Naive thymus-derived CD4-positive, alpha-beta T cell (primary cell): ENCODE measurements around the gene WSB1. TPM values are rescaled to one million over a fixed set of nuclear protein-coding genes. Genes with fewer than 3 reads are reported as not detected.
"Not testable (repeated sequence)": the region's sequence is repeated elsewhere in the genome, so short reads cannot be mapped to it uniquely, and the experiment has no call there.

Source experiments
- ATAC-seq: fragments of 150-1000 bp; cut with Tn5 transposase; 2 replicates; pipeline ENCODE4 v1.10.0; 2021; ENCODE audit warnings: mild to moderate bottlenecking, moderate library complexity
- CTCF ChIA-PET: fragments of 350-600 bp; sonication (Branson Sonifier 250); formaldehyde crosslinking; loops from one replicate; lab custom pipeline; 2021; ENCODE audit warnings: antibody characterized with exemption; lab: Charles Lee
- POLR2A ChIA-PET: fragments of 350-600 bp; sonication (Branson Sonifier 250); formaldehyde crosslinking; loops from one replicate; lab custom pipeline; 2021; ENCODE audit warnings: antibody characterized with exemption, inconsistent platforms; lab: Charles Lee
- DNase-seq, 9 donors: peaks; one replicate each; pipeline versions ENCODE4 v3.0.0 to v3.0.0-alpha.2; 2020 to 2022; ENCODE audit warnings: mixed read lengths in 1 of 9
- H3K27ac ChIP-seq: one replicate; pipeline ENCODE4 v1.7.0; 2013; ENCODE audit warnings: mild to moderate bottlenecking, low read depth, low read length, moderate library complexity
- H3K27me3 ChIP-seq, 2 donors: one replicate each; pipeline ENCODE4 v1.7.0; 2013; ENCODE audit warnings: low read length in 2 of 2, mild to moderate bottlenecking in 2 of 2, moderate library complexity in 2 of 2; ENCODE audit not compliant: control insufficient read depth in 2 of 2, insufficient read depth in 2 of 2
- H3K36me3 ChIP-seq, 3 experiments: 1 replicate in 2 of 3; 2 replicates in 1 of 3; pipeline ENCODE4 v1.7.0; 2013; ENCODE audit warnings: low read length in 3 of 3, mild to moderate bottlenecking in 3 of 3, moderate library complexity in 1 of 3; ENCODE audit not compliant: insufficient read depth in 3 of 3, control insufficient read depth in 2 of 3
- H3K4me1 ChIP-seq, 2 donors: one replicate each; pipeline ENCODE4 v1.7.0; 2013; ENCODE audit warnings: low read length in 2 of 2, mild to moderate bottlenecking in 2 of 2, moderate library complexity in 1 of 2; ENCODE audit not compliant: control insufficient read depth in 2 of 2, insufficient read depth in 2 of 2
- H3K4me3 ChIP-seq: 2 replicates; pipeline ENCODE4 v1.7.0; 2013; ENCODE audit warnings: mild to moderate bottlenecking, low read length
- H3K9me3 ChIP-seq, 3 experiments: 1 replicate in 2 of 3; 2 replicates in 1 of 3; pipeline ENCODE4 v1.7.0; 2013; ENCODE audit warnings: low read length in 3 of 3; ENCODE audit not compliant: control insufficient read depth in 2 of 3
- H3K27ac Mint-ChIP-seq, 9 donors: one replicate each; pipeline ENCODE4 v1.8.0; 2020 to 2022; ENCODE audit warnings: mixed read lengths in 9 of 9, mild to moderate bottlenecking in 8 of 9, moderate library complexity in 5 of 9, inconsistent platforms in 2 of 9
- H3K27me3 Mint-ChIP-seq, 5 donors: one replicate each; pipeline ENCODE4 v1.8.0; 2021 to 2022; ENCODE audit warnings: mixed read lengths in 5 of 5, mild to moderate bottlenecking in 1 of 5
- H3K36me3 Mint-ChIP-seq, 5 donors: one replicate each; pipeline ENCODE4 v1.8.0; 2020 to 2022; ENCODE audit warnings: mixed read lengths in 5 of 5, mild to moderate bottlenecking in 3 of 5, inconsistent platforms in 1 of 5
- H3K4me1 Mint-ChIP-seq, 7 donors: one replicate each; pipeline ENCODE4 v1.8.0; 2020 to 2022; ENCODE audit warnings: mixed read lengths in 7 of 7, mild to moderate bottlenecking in 3 of 7, inconsistent platforms in 1 of 7
- H3K4me3 Mint-ChIP-seq, 10 donors: one replicate each; pipeline ENCODE4 v1.8.0; 2020 to 2022; ENCODE audit warnings: mild to moderate bottlenecking in 10 of 10, mixed read lengths in 10 of 10, moderate library complexity in 6 of 10, inconsistent platforms in 2 of 10
- H3K9me3 Mint-ChIP-seq, 11 donors: one replicate each; pipeline ENCODE4 v1.8.0; 2020 to 2022; ENCODE audit warnings: mixed read lengths in 11 of 11, mild to moderate bottlenecking in 4 of 11, inconsistent platforms in 1 of 11, moderate library complexity in 1 of 11
- intact Hi-C, 2 donors: fragments of 100-400 bp; cut with micrococcal nuclease; formaldehyde crosslinking; loops; one replicate each; pipeline ENCODE4 v1.15.1; 2023
- polyA plus RNA-seq, 2 donors: library from polyadenylated mRNA; unstranded; fragments of 300-500 nt; fragmentation: Illumina TruSeq; gene quantifications; one replicate each; pipeline ENCODE4 v1.2.3, GENCODE V29; 2021
- total RNA-seq, 6 experiments: library from RNA in 5 of 6; stranded (reverse) in 5 of 6; gene quantifications; 1 replicate in 5 of 6; 2 replicates in 1 of 6; pipeline ENCODE4 v1.2.3 and lab custom pipeline; 2021 to 2026

WSB1 gene
- total and polyA plus RNA-seq, 7 experiments from 2014 or later: 110 to 204 (median 140) TPM

DNA sequence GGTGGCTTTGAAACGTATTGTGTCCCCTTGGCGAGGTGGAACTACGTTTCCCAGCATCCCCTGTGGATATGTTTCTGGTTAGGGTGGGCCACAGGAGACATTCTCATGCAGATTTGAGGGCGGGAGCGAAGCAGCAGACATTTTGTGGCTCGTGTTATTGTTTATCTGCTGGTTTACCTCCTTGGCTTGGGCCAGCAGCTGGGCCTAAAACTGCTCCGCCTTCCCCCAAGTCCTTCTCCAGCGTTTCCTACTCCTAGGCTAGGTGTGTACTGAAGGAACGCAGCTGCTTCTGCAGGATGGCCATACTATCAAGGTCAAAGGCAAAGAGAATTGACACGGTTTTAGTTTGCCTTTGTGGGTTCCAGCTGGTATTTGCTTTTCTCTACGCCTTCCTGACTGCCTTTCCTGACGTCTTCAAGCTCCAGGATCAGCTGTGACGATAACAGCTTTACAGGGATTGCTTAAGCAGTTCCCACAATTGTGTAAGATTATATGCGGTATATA, 17.2 kb upstream of the WSB1 start:
- Mint-ChIP-seq H3K4me1 (no peaks in the 10 kb centered on the region), H3K9me3 (no peaks in the 10 kb centered on the region), H3K27ac (no peak overlapping the region), H3K27me3 (peaks cover 0 to 3% (median 0%) of the 10 kb centered on the region in 5 donors), H3K36me3 (no peaks in the 10 kb centered on the region), H3K4me3 (no peak overlapping the region)
- H3K9me3 ChIP-seq: no peaks in the 10 kb centered on the region
- ATAC-seq (no peak), DNase-seq (no peak)
- CTCF ChIA-PET: no interaction called here
- no peaks in the 10 kb centered on the region for H3K27me3 ChIP-seq
- H3K4me1 ChIP-seq: no peaks in the 10 kb centered on the region
- H3K27ac ChIP-seq: no peak overlapping the region
- intact Hi-C loops: no loop called here
- H3K4me3 ChIP-seq: no peak overlapping the region
- no peaks in the 10 kb centered on the region for H3K36me3 ChIP-seq
- POLR2A ChIA-PET: no interaction called here

DNA sequence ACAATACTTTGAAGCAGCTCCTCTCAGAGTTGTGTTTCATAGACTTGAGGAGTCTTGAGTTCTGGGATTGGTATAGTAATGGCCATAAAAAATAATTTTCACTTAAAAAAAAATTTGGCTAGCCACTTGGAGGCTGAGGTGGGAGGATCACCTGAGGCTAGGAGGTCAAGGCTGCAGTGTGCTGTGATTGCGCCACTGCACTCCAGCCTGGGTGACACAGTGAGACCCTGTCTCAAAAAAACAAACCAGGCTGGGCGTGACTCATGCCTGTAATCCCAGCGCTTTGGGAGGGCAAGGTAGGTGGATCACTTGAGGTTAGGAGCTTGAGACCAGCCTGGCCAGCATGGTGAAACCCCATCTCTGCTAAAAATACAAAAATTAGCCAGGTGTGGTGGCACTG, 14.8 kb upstream of the WSB1 start:
- H3K4me1 ChIP-seq, POLR2A ChIA-PET, H3K4me3 Mint-ChIP-seq, H3K36me3 Mint-ChIP-seq, ATAC-seq, H3K4me3 ChIP-seq, intact Hi-C loops, H3K27me3 ChIP-seq, H3K27ac ChIP-seq, H3K27ac Mint-ChIP-seq, H3K4me1 Mint-ChIP-seq, H3K27me3 Mint-ChIP-seq, H3K36me3 ChIP-seq, CTCF ChIA-PET, H3K9me3 ChIP-seq, H3K9me3 Mint-ChIP-seq, DNase-seq: not testable (repeated sequence)

DNA sequence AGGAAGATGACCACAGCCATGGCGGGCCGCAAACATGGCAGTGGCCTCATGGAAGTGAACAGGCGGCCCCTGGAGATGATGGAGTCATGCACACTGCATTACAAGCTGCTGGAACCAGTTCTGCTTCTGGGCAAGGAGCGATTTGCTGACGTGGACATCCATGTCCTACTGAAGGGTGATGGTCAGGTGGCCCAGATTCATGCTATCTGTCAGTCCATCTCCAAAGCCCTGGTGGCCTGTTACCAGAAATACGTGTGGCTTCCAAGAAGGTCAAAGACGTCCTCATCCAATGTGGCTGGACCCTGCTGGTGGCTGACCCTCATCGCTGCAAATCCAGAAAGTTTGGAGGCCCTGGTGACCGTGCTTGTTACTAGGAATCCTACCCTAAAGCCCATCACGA, 13.4 kb upstream of the WSB1 start:
- Mint-ChIP-seq H3K4me3 (no peak overlapping the region), H3K4me1 (peaks cover 0 to 4% (median 0%) of the 10 kb centered on the region in 7 donors), H3K36me3 (no peaks in the 10 kb centered on the region), H3K27me3 (peaks cover 0 to 13% (median 3%) of the 10 kb centered on the region in 5 donors), H3K27ac (no peak overlapping the region), H3K9me3 (no peaks in the 10 kb centered on the region)
- CTCF ChIA-PET: no interaction called here
- POLR2A ChIA-PET: no interaction called here
- Histone ChIP-seq H3K27ac (no peak overlapping the region), H3K27me3 (no peaks in the 10 kb centered on the region), H3K36me3 (no peaks in the 10 kb centered on the region), H3K9me3 (no peaks in the 10 kb centered on the region), H3K4me1 (no peaks in the 10 kb centered on the region), H3K4me3 (no peak overlapping the region)
- intact Hi-C loops: no loop called here
- ATAC-seq (no peak), DNase-seq (no peak)

DNA sequence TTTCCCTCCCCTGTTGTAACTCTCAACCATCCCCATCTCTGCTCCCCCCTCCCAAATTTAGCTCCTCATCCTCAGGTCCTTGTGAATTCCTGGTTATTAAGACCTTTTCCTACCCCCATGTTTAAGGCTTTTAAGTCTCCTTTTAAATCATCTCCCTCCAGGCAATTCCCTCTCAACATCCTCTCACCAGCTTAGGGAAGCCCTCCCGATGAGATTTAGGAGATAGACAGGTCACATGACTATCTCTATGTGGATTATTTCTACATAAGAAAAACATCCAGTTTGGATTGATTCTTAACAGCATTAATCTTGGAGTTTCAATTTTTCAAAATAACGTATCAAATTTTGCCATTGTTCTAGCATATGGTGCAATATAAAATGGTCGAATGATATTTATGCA, 12.5 kb upstream of the WSB1 start:
- Histone ChIP-seq H3K36me3 (no peaks in the 10 kb centered on the region), H3K27me3 (no peaks in the 10 kb centered on the region), H3K4me1 (no peaks in the 10 kb centered on the region), H3K4me3 (no peak overlapping the region), H3K27ac (no peak overlapping the region), H3K9me3 (no peaks in the 10 kb centered on the region)
- peak overlapping the region in 1 of 9 donors; percentile 42 for H3K27ac Mint-ChIP-seq
- H3K27me3 Mint-ChIP-seq: peaks cover 0 to 13% (median 3%) of the 10 kb centered on the region in 5 donors
- ATAC-seq: no peak
- CTCF ChIA-PET: no interaction called here
- H3K4me1 Mint-ChIP-seq: peaks cover 0 to 4% (median 0%) of the 10 kb centered on the region in 7 donors
- no peaks in the 10 kb centered on the region for H3K36me3 Mint-ChIP-seq
- intact Hi-C loops: no loop called here
- no peak overlapping the region for H3K4me3 Mint-ChIP-seq
- POLR2A ChIA-PET: interaction anchor here (1.4 kb wide), 1 partner anchor 12 kb away, joined by 7 read pairs; the partner anchor contains the start of gene WSB1
- DNase-seq: no peak
- H3K9me3 Mint-ChIP-seq: no peaks in the 10 kb centered on the region

DNA sequence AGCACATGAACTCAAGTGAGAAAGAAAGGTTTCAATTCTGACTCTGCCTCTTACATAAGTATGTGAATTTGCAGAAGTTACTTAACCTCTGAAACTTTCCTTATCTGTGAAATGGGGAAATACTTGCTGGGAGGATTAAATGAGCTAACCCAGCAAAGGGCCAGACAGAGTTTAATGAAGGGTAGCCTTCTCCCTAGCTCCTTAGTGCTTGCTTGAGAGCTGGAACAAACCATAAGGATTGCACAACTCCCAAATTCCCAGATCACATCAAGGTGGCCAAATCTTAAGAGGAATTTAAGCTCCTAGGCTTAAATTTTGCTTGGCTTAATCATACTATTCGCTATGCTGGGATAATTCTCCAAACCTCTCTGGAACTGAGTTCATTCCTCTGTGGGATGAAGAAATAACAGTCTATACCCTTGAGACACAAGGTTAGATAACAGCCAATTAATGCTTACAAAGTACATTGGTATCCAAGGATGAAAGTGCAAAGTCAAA, 11.8 kb upstream of the WSB1 start:
- no peaks in the 10 kb centered on the region for H3K36me3 Mint-ChIP-seq
- Histone ChIP-seq H3K9me3 (no peaks in the 10 kb centered on the region), H3K4me1 (no peaks in the 10 kb centered on the region), H3K4me3 (no peak overlapping the region), H3K27ac (no peak overlapping the region), H3K27me3 (no peaks in the 10 kb centered on the region), H3K36me3 (no peaks in the 10 kb centered on the region)
- ATAC-seq (no peak), DNase-seq (no peak)
- no peak overlapping the region for H3K27ac Mint-ChIP-seq
- H3K9me3 Mint-ChIP-seq: no peaks in the 10 kb centered on the region
- H3K4me1 Mint-ChIP-seq: peaks cover 0 to 4% (median 0%) of the 10 kb centered on the region in 7 donors
- POLR2A ChIA-PET: interaction anchor here (1.4 kb wide), 1 partner anchor 11 kb away, joined by 7 read pairs; the partner anchor contains the start of gene WSB1
- no peak overlapping the region for H3K4me3 Mint-ChIP-seq
- intact Hi-C loops: no loop called here
- CTCF ChIA-PET: no interaction called here
- peaks cover 0 to 13% (median 3%) of the 10 kb centered on the region in 5 donors for H3K27me3 Mint-ChIP-seq

DNA sequence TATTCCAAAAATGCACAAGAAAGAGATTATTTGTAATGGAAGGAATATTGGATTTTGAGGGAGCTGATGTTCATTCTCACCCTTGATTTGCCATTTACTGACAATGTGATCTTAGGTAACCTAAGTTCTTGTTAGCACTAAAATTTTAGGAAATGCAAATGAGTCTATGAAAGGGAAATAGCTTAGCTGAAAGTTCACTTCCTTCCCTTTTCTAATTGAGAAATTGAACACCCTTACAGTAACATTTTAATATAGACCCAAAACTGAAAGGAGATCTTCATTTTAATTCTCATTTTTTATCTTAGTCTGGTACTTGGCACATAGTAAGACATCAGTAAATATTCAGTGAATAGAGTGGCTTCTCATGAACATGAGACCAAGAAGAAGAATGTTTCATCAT, 10.9 kb upstream of the WSB1 start:
- H3K4me1 Mint-ChIP-seq: peaks cover 0 to 4% (median 0%) of the 10 kb centered on the region in 7 donors
- no peaks in the 10 kb centered on the region for H3K9me3 ChIP-seq
- H3K4me3 ChIP-seq: no peak overlapping the region
- no peaks in the 10 kb centered on the region for H3K4me1 ChIP-seq
- intact Hi-C loops: no loop called here
- H3K36me3 ChIP-seq: no peaks in the 10 kb centered on the region
- no peak for DNase-seq
- H3K9me3 Mint-ChIP-seq: no peaks in the 10 kb centered on the region
- POLR2A ChIA-PET: no interaction called here
- H3K27ac Mint-ChIP-seq: no peak overlapping the region
- CTCF ChIA-PET: no interaction called here
- H3K27me3 ChIP-seq: no peaks in the 10 kb centered on the region
- peaks cover 0 to 18% (median 4%) of the 10 kb centered on the region in 5 donors for H3K27me3 Mint-ChIP-seq
- no peak overlapping the region for H3K27ac ChIP-seq
- no peaks in the 10 kb centered on the region for H3K36me3 Mint-ChIP-seq
- ATAC-seq: no peak
- no peak overlapping the region for H3K4me3 Mint-ChIP-seq

DNA sequence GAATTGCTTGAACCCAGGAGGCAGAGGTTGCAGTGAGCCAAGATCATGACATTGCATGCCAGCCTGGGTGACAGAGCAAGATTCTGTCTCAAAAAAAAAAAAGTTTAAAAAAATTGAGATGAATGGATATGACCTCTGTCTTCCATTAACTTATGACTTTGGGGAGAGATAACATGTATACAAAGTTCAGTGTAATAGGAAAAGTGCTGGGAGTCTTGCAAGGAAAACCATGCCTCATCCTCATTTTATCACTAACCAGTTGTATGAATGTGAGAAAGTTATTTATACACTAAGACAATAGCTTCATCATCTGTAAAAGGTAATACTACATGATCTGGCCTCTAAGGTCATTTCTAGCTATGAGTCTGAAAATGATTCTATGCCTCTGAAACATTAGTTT, 10.2 kb upstream of the WSB1 start:
- POLR2A ChIA-PET: interaction anchor here (1.0 kb wide), 1 partner anchor 10 kb away, joined by 3 read pairs; the partner anchor contains the start of gene WSB1
- peaks cover 0 to 4% (median 0%) of the 10 kb centered on the region in 7 donors for H3K4me1 Mint-ChIP-seq
- peaks cover 0 to 20% (median 4%) of the 10 kb centered on the region in 5 donors for H3K27me3 Mint-ChIP-seq
- intact Hi-C loops: no loop called here
- H3K27ac ChIP-seq: no peak overlapping the region
- H3K27me3 ChIP-seq: no peaks in the 10 kb centered on the region
- no peak overlapping the region for H3K27ac Mint-ChIP-seq
- no peaks in the 10 kb centered on the region for H3K36me3 Mint-ChIP-seq
- CTCF ChIA-PET: no interaction called here
- no peaks in the 10 kb centered on the region for H3K36me3 ChIP-seq
- no peak overlapping the region for H3K4me3 ChIP-seq
- no peak overlapping the region for H3K4me3 Mint-ChIP-seq
- DNase-seq (no peak), ATAC-seq (no peak)
- H3K4me1 ChIP-seq: no peaks in the 10 kb centered on the region
- H3K9me3 Mint-ChIP-seq: no peaks in the 10 kb centered on the region
- H3K9me3 ChIP-seq: no peaks in the 10 kb centered on the region
